Activated CD8-positive, alpha-beta T cell treated with anti-CD3 and anti-CD28 coated beads, Interleukin-2, amount 10 ng/mL, durations not matched to agents 7 days and 5 days (primary cell): ENCODE measurements around the gene CRABP2. TPM values are rescaled to one million over a fixed set of nuclear protein-coding genes. Genes with fewer than 3 reads are reported as not detected.
A peak's percentile ranks its signal among the peaks of the same experiment; 100 is the strongest.

Source experiments
- ATAC-seq: fragments of 150-1000 bp; cut with Tn5 transposase; one replicate; pipeline ENCODE4 v1.10.0; 2021; ENCODE audit warnings: moderate library complexity
- CTCF ChIA-PET: fragments of 350-600 bp; sonication (Branson Sonifier 250); formaldehyde crosslinking; loops from one replicate; lab custom pipeline; 2021; ENCODE audit warnings: antibody characterized with exemption; lab: Charles Lee
- POLR2A ChIA-PET: fragments of 350-600 bp; sonication (Branson Sonifier 250); formaldehyde crosslinking; loops from one replicate; lab custom pipeline; 2021; ENCODE audit warnings: antibody characterized with exemption; lab: Charles Lee
- DNase-seq: peaks from one replicate; pipeline ENCODE4 v3.0.0-alpha.2; 2020
- H3K27ac Mint-ChIP-seq: one replicate; pipeline ENCODE4 v1.8.0; 2021; ENCODE audit warnings: mild to moderate bottlenecking, mixed read lengths
- H3K27me3 Mint-ChIP-seq: one replicate; pipeline ENCODE4 v1.8.0; 2021; ENCODE audit warnings: low read depth, mixed read lengths
- H3K36me3 Mint-ChIP-seq: one replicate; pipeline ENCODE4 v1.8.0; 2021; ENCODE audit warnings: low read depth, mixed read lengths
- H3K4me1 Mint-ChIP-seq: one replicate; pipeline ENCODE4 v1.8.0; 2021; ENCODE audit warnings: low read depth, mixed read lengths
- H3K4me3 Mint-ChIP-seq: one replicate; pipeline ENCODE4 v1.8.0; 2021; ENCODE audit warnings: mild to moderate bottlenecking, mixed read lengths
- H3K9me3 Mint-ChIP-seq: one replicate; pipeline ENCODE4 v1.8.0; 2022; ENCODE audit warnings: mixed read lengths; ENCODE audit not compliant: insufficient read depth
- total RNA-seq, 2 experiments: library from RNA; stranded (reverse); gene quantifications; one replicate each; pipeline ENCODE4 v1.2.3, GENCODE V29; 2021

The CRABP2 gene
- total RNA-seq, 2 experiments from 2014 or later: 1.3 to 1.9 TPM

DNA sequence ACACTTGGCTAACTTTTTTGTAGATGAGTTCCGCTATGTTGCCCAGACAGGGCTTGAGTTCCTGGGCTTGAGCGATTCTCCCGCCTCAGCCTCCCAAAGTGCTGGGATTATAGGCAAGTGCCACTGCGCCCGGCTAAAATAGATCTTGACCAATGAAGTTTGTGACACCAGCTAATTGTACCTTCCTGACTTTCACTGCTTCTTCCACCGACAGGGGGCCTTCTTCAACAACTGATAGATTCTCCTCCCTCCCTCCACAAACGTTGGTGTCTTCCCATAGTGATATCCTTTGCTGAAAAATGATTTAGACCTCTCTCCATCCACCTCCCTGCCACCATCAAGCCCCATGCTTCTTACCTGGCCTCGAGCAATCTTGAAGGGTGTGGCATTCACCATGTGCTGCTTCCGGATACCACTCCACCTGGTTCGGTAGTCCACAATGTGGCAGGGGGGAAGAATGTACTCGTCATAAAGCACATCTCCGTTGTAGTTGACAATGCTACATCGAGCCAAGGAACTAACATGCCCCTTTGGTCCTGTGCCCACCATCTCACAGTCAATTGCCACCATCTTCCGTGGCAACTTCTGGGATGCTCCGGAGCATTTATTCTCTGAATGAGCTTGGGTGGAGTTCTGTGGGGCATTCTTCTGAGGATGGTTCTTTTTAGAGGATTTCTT, 21.3 kb upstream of the CRABP2 start:
- Mint-ChIP-seq H3K4me1 (peaks cover 40% of the 10 kb centered on the region), H3K4me3 (no peak overlapping the region), H3K27me3 (no peaks in the 10 kb centered on the region), H3K9me3 (no peaks in the 10 kb centered on the region), H3K27ac (no peak overlapping the region), H3K36me3 (peaks cover 39% of the 10 kb centered on the region)
- ChIA-PET POLR2A (interaction anchor here (0.7 to 7.4 kb wide), 9 partner anchors 14 to 1164 kb away, joined by 3 to 68 read pairs (median 16); partner anchors contain the start of genes ASH1L, HDGF, MRPL24 and NTRK1), CTCF (interaction anchor here (0.7 to 12.9 kb wide), 65 partner anchors 9 to 341 kb away, joined by 3 to 543 read pairs (median 6); partner anchors contain the start of genes CRABP2, HAPLN2, HDGF and INSRR)
- peak; percentile 77 for DNase-seq
- ATAC-seq: no peak

DNA sequence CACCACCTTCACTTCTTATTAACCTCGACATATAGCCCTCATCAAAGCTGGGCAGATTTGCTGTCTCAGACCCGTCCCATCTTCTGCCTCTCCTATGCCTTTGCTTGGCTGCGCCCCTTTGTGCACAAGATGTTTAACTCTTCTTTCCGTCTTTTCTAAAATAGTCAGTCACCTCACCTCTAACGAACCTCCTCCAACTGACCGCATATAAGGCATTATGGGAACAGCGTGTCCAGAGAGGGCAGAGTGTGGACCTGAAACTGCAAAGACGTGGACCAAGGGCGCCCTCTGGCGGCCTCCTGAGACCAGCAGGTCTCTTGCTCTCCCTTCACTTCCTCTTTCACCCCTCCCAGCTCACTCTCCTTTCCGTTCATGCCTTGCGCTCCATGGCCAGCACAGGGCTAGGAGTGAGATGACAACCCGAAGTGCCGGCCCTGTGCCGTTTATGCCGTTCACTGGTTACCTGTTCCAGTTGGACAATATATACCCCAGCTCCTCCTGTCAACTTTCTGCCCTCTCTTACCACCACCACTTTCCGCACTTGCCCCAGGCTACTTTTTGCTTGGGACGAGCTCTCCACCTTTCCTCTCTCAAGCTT, 20.4 kb upstream of the CRABP2 start:
- CTCF ChIA-PET: interaction anchor here (0.7 to 12.9 kb wide), 66 partner anchors 10 to 452 kb away, joined by 3 to 543 read pairs (median 6); partner anchors contain the start of genes CRABP2, HDGF, INSRR and MRPL24
- no peak overlapping the region for H3K27ac Mint-ChIP-seq
- H3K9me3 Mint-ChIP-seq: no peaks in the 10 kb centered on the region
- peaks cover 40% of the 10 kb centered on the region for H3K4me1 Mint-ChIP-seq
- H3K36me3 Mint-ChIP-seq: peaks cover 48% of the 10 kb centered on the region
- DNase-seq: peak; percentile 86
- peak; percentile 25 for ATAC-seq
- no peak overlapping the region for H3K4me3 Mint-ChIP-seq
- POLR2A ChIA-PET: interaction anchor here (0.7 to 7.4 kb wide), 8 partner anchors 15 to 1163 kb away, joined by 3 to 68 read pairs (median 11); partner anchors contain the start of genes ASH1L, HDGF, MRPL24 and PRCC
- no peaks in the 10 kb centered on the region for H3K27me3 Mint-ChIP-seq

DNA sequence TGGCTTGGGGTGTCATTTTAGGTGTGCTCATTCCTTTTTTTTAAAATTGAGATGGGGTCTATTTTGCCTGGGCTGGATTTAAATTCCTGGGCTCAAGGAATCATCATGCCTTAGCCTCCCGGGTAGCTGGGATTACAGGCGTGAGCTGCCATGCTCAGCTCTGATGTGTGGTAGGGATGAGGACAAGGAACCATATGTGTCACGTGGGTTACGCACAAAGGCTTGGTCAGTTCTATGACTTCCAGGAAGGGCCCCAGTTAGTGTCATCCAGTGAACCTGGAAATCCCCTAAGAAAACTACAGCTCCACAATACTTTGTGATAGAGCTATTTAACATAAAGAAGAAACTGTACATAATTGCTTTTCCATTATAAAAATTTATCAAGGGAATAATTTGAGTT, 16.2 kb upstream of the CRABP2 start:
- Mint-ChIP-seq H3K9me3 (no peaks in the 10 kb centered on the region), H3K36me3 (peaks cover 47% of the 10 kb centered on the region), H3K4me3 (no peak overlapping the region), H3K27ac (no peak overlapping the region), H3K4me1 (peaks cover 23% of the 10 kb centered on the region), H3K27me3 (no peaks in the 10 kb centered on the region)
- ChIA-PET POLR2A (no interaction called here), CTCF (interaction anchor here (0.9 to 12.9 kb wide), 8 partner anchors 14 to 336 kb away, joined by 3 to 543 read pairs (median 3); partner anchors contain the start of genes CRABP2, NES and NTRK1)
- ATAC-seq (no peak), DNase-seq (no peak)

- no peaks in the 10 kb centered on the region for H3K9me3 Mint-ChIP-seq
- no peak overlapping the region for H3K4me3 Mint-ChIP-seq
- peaks cover 23% of the 10 kb centered on the region for H3K4me1 Mint-ChIP-seq
- no peak for ATAC-seq
- POLR2A ChIA-PET: no interaction called here
- no peak for DNase-seq
- peaks cover 48% of the 10 kb centered on the region for H3K36me3 Mint-ChIP-seq
- no peaks in the 10 kb centered on the region for H3K27me3 Mint-ChIP-seq
- CTCF ChIA-PET: interaction anchor here (0.9 to 12.9 kb wide), 9 partner anchors 14 to 335 kb away, joined by 3 to 543 read pairs (median 3); partner anchors contain the start of genes CRABP2 and NES
- H3K27ac Mint-ChIP-seq: no peak overlapping the region
These were observed 15.7 kb upstream of the CRABP2 start for GRCh38 chr1:156721131-156721530.

DNA sequence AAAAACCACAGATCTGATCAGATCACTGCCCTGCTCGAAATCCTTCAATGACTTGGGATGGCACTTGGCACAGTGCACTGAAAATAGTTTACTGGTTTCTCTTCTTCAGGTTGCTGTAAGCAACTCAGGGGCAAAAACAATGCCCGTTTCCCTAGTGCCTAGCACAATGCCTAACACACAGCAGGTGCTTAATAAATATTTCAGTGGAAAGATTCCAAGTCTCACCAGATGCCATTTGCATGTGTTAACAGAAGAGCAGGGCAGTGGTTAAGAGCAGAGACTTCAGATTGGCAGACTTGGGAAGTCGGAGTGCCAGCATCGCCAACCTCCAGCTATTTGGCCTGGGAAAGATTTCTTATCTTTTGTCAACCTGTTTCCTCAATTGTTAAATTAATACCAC, 12.0 kb upstream of the CRABP2 start:
- ATAC-seq: no peak
- no peaks in the 10 kb centered on the region for H3K27me3 Mint-ChIP-seq
- ChIA-PET POLR2A (no interaction called here), CTCF (interaction anchor here (1.2 to 14.9 kb wide), 3 partner anchors 10 to 28 kb away, joined by 3 to 197 read pairs (median 22); partner anchors contain the start of genes CRABP2, ISG20L2 and METTL25B)
- peaks cover 5% of the 10 kb centered on the region for H3K4me1 Mint-ChIP-seq
- H3K4me3 Mint-ChIP-seq: no peak overlapping the region
- no peak for DNase-seq
- H3K27ac Mint-ChIP-seq: no peak overlapping the region
- H3K9me3 Mint-ChIP-seq: no peaks in the 10 kb centered on the region
- peaks cover 31% of the 10 kb centered on the region for H3K36me3 Mint-ChIP-seq

DNA sequence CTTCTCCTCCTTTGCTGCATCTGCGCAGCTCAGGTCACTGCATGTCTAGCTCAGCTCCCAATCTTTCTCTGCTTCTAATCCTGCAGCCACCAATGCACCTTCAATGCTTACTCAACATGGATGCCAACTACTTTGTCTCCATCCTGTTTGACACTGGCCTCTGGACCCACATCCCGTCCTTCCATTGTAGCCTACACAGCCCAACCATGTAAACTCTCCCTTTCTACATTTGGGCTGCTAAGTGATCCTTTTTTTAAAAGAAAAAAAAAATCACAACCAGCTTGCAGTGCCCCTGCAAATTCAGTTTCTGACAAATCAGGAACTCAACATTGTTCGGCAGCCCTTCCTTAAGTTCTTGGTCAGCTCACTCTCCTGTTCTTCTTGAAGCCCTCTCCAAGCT, 9.4 kb upstream of the CRABP2 start:
- POLR2A ChIA-PET: no interaction called here
- DNase-seq (no peak), ATAC-seq (no peak)
- H3K27ac Mint-ChIP-seq: no peak overlapping the region
- CTCF ChIA-PET: interaction anchor here (1.3 to 14.9 kb wide), 5 partner anchors 9 to 87 kb away, joined by 3 to 197 read pairs (median 10); partner anchors contain the start of genes CRABP2, ISG20L2 and METTL25B
- no peaks in the 10 kb centered on the region for H3K9me3 Mint-ChIP-seq
- H3K4me1 Mint-ChIP-seq: no peaks in the 10 kb centered on the region
- H3K36me3 Mint-ChIP-seq: peaks cover 13% of the 10 kb centered on the region
- no peak overlapping the region for H3K4me3 Mint-ChIP-seq
- no peaks in the 10 kb centered on the region for H3K27me3 Mint-ChIP-seq

GRCh38 chr1:156712626-156713025, 7.2 kb upstream of the CRABP2 start:
- H3K36me3 Mint-ChIP-seq: peaks cover 11% of the 10 kb centered on the region
- no peaks in the 10 kb centered on the region for H3K27me3 Mint-ChIP-seq
- ChIA-PET POLR2A (interaction anchor here (1.7 kb wide), 1 partner anchor 15 kb away, joined by 4 read pairs; the partner anchor contains the start of genes ISG20L2 and METTL25B), CTCF (interaction anchor here (14.9 to 17.4 kb wide), 2 partner anchors 15 to 23 kb away, joined by 197 to 311 read pairs; partner anchors contain the start of genes ISG20L2 and METTL25B)
- H3K27ac Mint-ChIP-seq: no peak overlapping the region
- H3K9me3 Mint-ChIP-seq: no peaks in the 10 kb centered on the region
- ATAC-seq (no peak), DNase-seq (no peak)
- no peak overlapping the region for H3K4me3 Mint-ChIP-seq
- no peaks in the 10 kb centered on the region for H3K4me1 Mint-ChIP-seq

DNA sequence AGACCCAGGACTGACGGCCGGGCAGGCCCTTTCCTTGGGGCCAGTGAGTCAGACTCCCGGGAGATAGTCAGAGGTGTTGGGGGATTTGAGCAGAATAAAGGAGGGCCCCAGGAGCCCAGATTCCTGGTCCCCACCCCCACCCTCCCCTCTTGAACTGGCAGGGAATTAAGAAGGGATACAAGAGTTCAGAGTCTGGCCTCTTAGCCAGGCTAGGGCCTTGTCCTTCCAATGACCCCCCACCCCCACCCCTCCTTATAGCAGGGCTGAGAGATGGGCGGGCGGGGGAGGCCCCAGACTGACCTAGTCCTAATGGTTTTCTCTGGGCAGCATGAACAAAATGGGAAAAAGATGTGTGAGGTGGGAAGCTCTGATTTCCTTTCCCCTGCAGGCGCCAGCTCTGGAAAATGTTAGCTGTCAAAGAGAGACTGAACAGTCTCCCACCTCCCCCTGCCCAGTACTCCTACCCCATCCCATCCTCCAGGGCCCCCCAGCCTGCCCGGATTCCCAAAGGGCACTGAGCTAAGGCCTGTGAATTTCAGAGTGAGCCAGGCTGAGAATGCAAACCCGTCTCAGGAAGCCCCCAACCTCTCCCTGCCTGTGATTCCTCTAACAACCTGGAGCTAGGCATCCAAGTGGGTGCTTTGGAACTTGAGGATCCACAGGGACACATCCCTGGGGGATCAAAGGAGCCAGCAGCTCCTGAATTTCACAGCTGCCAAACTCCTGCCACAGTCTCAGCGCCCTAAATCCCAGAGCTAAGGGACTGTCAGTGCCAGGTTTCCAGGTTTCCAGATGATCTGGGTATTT, 5.8 kb upstream of the CRABP2 start:
- POLR2A ChIA-PET: interaction anchor here (1.7 kb wide), 1 partner anchor 17 kb away, joined by 4 read pairs; the partner anchor contains the start of genes ISG20L2 and METTL25B
- peaks cover 10% of the 10 kb centered on the region for H3K4me1 Mint-ChIP-seq
- no peak for DNase-seq
- peaks cover 8% of the 10 kb centered on the region for H3K27me3 Mint-ChIP-seq
- H3K9me3 Mint-ChIP-seq: no peaks in the 10 kb centered on the region
- ATAC-seq: no peak
- peaks cover 4% of the 10 kb centered on the region for H3K36me3 Mint-ChIP-seq
- CTCF ChIA-PET: interaction anchor here (0.8 to 17.4 kb wide), 5 partner anchors 14 to 87 kb away, joined by 3 to 311 read pairs (median 6); partner anchors contain the start of genes ISG20L2 and METTL25B
- no peak overlapping the region for H3K27ac Mint-ChIP-seq
- H3K4me3 Mint-ChIP-seq: no peak overlapping the region

DNA sequence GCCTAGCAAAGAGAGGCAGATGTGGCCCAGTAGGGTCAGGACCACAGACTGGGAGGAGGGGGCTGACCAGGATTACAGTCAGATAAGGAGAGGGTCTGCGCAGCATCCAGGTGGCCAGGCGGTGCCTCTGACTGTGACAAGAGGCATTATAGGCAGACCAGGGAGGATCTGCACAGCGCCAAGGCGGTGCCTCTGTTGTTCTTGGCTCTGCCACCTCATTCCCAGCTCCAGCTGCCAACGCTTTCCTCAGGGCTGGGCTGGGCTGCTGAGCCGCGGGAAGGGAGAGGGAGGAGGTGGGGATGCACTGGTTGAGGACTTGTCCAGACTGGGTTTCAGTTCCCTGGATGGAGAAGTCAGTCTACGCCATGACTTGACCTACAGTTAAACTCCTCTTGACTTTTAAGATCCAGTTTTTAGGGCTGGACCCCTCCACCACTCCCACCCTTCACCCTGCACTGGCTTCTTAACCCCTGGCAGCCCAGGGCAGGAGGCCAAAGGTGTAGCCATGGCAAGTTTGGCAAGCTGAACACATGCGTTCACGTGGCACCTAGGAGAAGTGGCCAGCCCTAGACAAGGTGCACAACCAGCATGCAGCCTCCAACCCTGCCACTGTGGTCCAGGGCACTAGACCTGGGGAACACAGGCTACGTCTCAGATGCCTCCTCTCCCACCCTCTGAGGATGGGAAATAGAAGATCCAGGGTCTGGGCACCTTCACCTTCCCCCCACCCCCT, 4.5 kb upstream of the CRABP2 start:
- Mint-ChIP-seq H3K27me3 (peaks cover 17% of the 10 kb centered on the region), H3K9me3 (no peaks in the 10 kb centered on the region), H3K4me1 (peaks cover 21% of the 10 kb centered on the region), H3K4me3 (no peak overlapping the region), H3K36me3 (no peaks in the 10 kb centered on the region), H3K27ac (no peak overlapping the region)
- CTCF ChIA-PET: interaction anchor here (14.9 to 17.4 kb wide), 2 partner anchors 18 to 20 kb away, joined by 197 to 311 read pairs; partner anchors contain the start of genes ISG20L2 and METTL25B
- no peak for ATAC-seq
- POLR2A ChIA-PET: no interaction called here
- DNase-seq: no peak

DNA sequence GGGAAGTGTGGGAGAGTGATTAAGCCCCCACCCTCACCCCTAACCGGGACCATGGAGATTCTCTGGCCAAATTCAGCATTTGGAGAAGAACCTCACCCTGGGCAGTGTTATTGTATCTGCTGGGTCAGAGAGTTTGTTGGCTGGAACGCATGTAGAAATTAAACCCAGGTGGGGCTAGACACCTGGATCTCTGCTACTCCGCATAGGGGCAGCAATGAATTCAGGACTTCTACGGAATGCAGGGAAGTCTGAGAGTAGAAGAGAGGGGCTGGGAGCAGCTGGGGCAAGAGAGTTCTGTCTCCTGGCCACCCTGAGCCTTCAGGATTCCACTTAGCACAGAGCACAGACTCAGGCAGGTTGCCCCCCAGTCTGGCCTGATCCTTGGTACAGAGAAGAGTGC, 3.6 kb upstream of the CRABP2 start:
- peaks cover 24% of the 10 kb centered on the region for H3K4me1 Mint-ChIP-seq
- H3K27me3 Mint-ChIP-seq: peaks cover 24% of the 10 kb centered on the region
- no peak overlapping the region for H3K4me3 Mint-ChIP-seq
- ChIA-PET CTCF (interaction anchor here (5.1 to 17.4 kb wide), 3 partner anchors 18 to 49 kb away, joined by 53 to 311 read pairs (median 197); partner anchors contain the start of genes ISG20L2 and METTL25B), POLR2A (no interaction called here)
- no peaks in the 10 kb centered on the region for H3K36me3 Mint-ChIP-seq
- DNase-seq: no peak
- H3K27ac Mint-ChIP-seq: no peak overlapping the region
- ATAC-seq: no peak
- no peaks in the 10 kb centered on the region for H3K9me3 Mint-ChIP-seq
